Measurements from ENCODE around the gene COMT. TPM values are rescaled to one million over a fixed set of nuclear protein-coding genes. Genes with fewer than 3 reads are reported as not detected.

The COMT gene
- total RNA-seq, 1 donor from 2014 or later: 240 TPM

- DNase-seq (ENCODE audit: extremely low spot score in 2 of 2): no peak
- intact Hi-C loops (cut with DNase I): no loop called here
- no peak for TF ChIP-seq POLR2A (IDR thresholded peaks at IDR 0.05)
- TF ChIP-seq POLR2AphosphoS5 (IDR thresholded peaks at IDR 0.05; ENCODE audit: insufficient read depth in 1 of 2, low read depth in 1 of 2): peak in 1 of 2 donors; percentile 42
- H3K27ac ChIP-seq: no peak within 1 kb of the TSS
- no peaks in the 10 kb centered on the region for H3K36me3 ChIP-seq
- peaks cover 23% of the 10 kb centered on the region for H3K4me1 ChIP-seq
- no peaks in the 10 kb centered on the region for H3K27me3 ChIP-seq
- no peaks in the 10 kb centered on the region for H3K9me3 ChIP-seq
- peak within 1 kb of the TSS; percentile 60 to 75 for H3K4me3 ChIP-seq
Observed at GRCh38 chr22:20016734-20017621, 75.4 kb downstream of the COMT start, which contains the start of gene ARVCF. Gene ARVCF (minus strand): TSS chr22:20016823. CDS start chr22:19990794, 26,029 bp downstream.

DNA sequence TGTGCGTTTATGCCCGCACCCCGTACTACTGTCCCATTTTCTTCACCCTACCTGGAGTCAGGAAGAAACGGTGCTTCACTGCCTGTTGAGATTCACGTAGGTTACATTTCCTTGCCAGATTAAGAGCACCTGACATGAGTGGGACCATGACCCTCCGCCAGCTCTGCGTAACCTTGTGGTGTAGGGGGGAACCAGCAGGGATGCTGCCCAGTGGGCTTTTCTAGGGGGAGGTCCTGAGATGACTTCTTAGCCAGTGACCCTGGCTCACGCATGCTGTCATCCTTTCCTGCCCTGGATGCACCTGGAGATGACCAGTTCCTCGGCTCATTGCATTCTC, 76.0 kb downstream of the COMT start:
- H3K9me3 ChIP-seq: no peaks in the 10 kb centered on the region
- no peak for TF ChIP-seq POLR2A (IDR thresholded peaks at IDR 0.05)
- TF ChIP-seq CTCF (IDR thresholded peaks at IDR 0.05): no peak
- DNase-seq (ENCODE audit: extremely low spot score in 2 of 2): no peak
- H3K4me3 ChIP-seq: no peak overlapping the region
- no peaks in the 10 kb centered on the region for H3K36me3 ChIP-seq
- H3K4me1 ChIP-seq: peaks cover 29% of the 10 kb centered on the region
- no peak overlapping the region for H3K27ac ChIP-seq
- H3K27me3 ChIP-seq: no peaks in the 10 kb centered on the region
- intact Hi-C loops (cut with DNase I): no loop called here

DNA sequence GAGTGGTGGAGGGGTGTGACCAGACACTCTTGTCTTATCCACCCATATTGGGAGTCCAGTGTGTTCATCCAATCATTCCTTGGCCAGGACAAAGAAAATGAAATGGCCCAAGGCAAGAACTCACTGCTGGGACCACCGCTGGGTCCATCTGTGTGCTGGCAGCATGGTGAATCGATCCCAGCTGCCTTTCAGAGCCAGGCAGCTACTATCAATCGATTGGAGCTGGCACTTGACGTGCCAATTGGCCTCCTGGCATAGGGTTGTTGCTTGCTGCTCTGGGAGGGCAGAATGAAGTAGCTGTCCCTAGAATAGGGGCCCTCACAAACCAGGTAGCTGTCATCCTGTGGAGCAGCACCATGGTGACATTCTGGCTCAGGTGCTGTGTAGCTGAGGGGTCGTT, 76.4 kb downstream of the COMT start:
- intact Hi-C loops (cut with DNase I): no loop called here
- no peaks in the 10 kb centered on the region for H3K27me3 ChIP-seq
- H3K9me3 ChIP-seq: no peaks in the 10 kb centered on the region
- no peak for DNase-seq (ENCODE audit: extremely low spot score in 2 of 2)
- no peak overlapping the region for H3K4me3 ChIP-seq
- peaks cover 32% of the 10 kb centered on the region for H3K4me1 ChIP-seq
- H3K27ac ChIP-seq: no peak overlapping the region
- TF ChIP-seq CTCF (IDR thresholded peaks at IDR 0.05): no peak
- TF ChIP-seq POLR2A (IDR thresholded peaks at IDR 0.05): no peak
- TF ChIP-seq POLR2AphosphoS5 (IDR thresholded peaks at IDR 0.05; ENCODE audit: insufficient read depth in 1 of 2, low read depth in 1 of 2): no peak
- H3K36me3 ChIP-seq: no peaks in the 10 kb centered on the region

Small RNA genes lying within 50 kb of the gene (microRNA-seq; reads per million reads assigned to microRNA genes)
- not detected for gene MIR4761 (ENCODE audit: borderline number of aligned reads, borderline replicate concordance)

Other genes starting within 250 kb of the COMT start
- gene SEPTIN5, start 227.3 kb upstream of the COMT start, total RNA-seq: 67.3 TPM
- 14.5 TPM for gene GP1BB, start 218.2 kb upstream of the COMT start, total RNA-seq
- 7.1 TPM for gene TBX1, start 181.0 kb upstream of the COMT start, total RNA-seq
- gene GNB1L, start 86.9 kb upstream of the COMT start, total RNA-seq: 14.0 TPM
- gene RTL10, start 86.9 kb upstream of the COMT start, total RNA-seq: 21.4 TPM
- 13.5 TPM for gene TXNRD2, start within 50 bp of the COMT start, total RNA-seq
- 10.8 TPM for gene ARVCF, start 75.1 kb downstream of the COMT start, total RNA-seq
- 21.4 TPM for gene TANGO2, start 79.3 kb downstream of the COMT start, total RNA-seq
- gene DGCR8, start 138.5 kb downstream of the COMT start, total RNA-seq: 27.3 TPM
- 177 TPM for gene RANBP1, start 174.3 kb downstream of the COMT start, total RNA-seq
- gene TRMT2A, start 175.5 kb downstream of the COMT start, total RNA-seq: 66.5 TPM
- 22.6 TPM for gene ZDHHC8, start 190.0 kb downstream of the COMT start, total RNA-seq
- not detected for gene CCDC188, start 209.3 kb downstream of the COMT start, total RNA-seq